Measurements from ENCODE around the gene CA6.
"Not testable (repeated sequence)": the region's sequence is repeated elsewhere in the genome, so short reads cannot be mapped to it uniquely, and the experiment has no call there.

The CA6 gene

DNA sequence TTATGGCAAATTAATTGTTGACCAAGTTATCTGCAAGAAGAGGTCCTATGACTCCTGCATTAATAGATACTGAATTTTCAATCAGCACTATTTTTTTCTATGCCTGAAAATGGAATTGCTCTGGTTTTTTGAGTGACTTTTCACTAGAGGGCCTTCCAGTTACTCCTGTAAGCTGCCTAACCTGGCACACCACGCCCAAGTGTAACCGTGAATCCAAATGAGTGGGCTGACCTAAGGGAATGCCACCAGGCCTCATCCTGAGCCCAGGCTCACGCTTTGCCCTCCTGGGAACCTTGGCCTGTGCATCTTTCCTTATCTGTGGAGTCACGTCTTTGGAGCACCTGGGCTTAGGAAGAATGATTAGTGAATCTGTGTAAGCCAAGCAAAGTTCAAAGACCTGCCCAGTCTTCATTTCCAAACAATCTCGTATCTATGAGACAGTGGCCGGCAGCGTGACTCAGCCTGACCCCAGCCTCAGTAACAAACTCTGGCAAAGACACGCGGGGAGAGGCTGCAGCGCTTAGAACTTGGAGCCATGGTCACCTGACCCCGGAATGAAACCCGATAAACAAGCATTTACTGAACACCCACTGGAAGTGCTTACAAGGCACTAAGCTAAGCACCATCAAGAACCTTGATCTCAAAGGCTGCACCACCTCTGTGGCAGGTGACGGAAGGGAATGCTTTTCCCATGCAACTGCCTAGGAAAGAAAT is 48.5 kb downstream of the CA6 start:
- H3K4me3 ChIP-seq, H3K27ac ChIP-seq: not testable (repeated sequence)

DNA sequence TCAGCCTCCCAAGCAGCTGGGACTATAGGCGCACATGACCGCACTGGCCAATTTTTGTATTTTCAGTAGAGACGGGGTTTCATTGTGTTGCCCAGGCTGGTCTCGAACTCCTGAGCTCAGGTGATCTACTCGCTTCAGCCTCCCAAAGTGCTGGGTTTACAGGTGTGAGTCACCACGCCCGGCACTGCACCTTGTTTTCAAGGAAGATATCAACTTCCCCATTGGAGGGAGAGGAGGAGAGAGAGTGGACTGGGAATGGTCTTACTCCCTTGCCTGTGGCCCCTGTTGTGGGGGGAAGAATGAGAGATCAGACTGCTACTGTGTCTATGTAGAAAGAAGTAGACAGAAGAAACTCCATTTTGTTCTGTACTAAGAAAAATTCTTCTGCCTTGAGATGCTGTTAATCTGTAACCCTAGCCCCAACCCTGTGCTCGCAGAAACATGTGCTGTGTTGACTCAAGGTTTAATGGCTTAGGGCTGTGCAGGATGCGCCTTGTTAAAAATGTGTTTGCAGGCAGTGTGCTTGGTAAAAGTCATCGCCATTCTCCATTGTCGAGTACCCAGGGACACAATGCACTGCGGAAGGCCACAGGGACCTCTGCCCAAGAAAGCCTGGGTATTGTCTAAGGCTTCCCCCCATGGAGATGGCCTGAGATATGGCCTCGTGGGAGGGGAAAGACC is 56.0 kb downstream of the CA6 start:
- not testable (repeated sequence) for H3K27ac ChIP-seq

DNA sequence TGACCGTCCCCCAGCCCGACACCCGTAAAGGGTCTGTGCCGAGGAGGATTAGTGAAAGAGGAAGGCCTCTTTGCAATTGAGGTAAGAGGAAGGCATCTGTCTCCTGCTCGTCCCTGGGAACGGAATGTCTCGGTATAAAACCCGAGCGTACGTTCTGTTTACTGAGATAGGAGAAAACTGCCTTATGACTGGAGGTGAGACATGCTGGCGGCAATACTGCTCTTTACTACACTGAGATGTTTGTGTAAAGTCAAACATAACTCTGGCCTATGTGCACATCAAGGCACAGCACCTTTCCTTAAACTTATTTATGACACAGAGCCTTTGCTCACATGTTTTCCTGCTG is 56.5 kb downstream of the CA6 start:
- H3K4me3 ChIP-seq, H3K27ac ChIP-seq: not testable (repeated sequence)

More for the DNA sequence above, 56.0 kb downstream of the CA6 start:
- H3K4me3 ChIP-seq, result not testable (repeated sequence)

DNA sequence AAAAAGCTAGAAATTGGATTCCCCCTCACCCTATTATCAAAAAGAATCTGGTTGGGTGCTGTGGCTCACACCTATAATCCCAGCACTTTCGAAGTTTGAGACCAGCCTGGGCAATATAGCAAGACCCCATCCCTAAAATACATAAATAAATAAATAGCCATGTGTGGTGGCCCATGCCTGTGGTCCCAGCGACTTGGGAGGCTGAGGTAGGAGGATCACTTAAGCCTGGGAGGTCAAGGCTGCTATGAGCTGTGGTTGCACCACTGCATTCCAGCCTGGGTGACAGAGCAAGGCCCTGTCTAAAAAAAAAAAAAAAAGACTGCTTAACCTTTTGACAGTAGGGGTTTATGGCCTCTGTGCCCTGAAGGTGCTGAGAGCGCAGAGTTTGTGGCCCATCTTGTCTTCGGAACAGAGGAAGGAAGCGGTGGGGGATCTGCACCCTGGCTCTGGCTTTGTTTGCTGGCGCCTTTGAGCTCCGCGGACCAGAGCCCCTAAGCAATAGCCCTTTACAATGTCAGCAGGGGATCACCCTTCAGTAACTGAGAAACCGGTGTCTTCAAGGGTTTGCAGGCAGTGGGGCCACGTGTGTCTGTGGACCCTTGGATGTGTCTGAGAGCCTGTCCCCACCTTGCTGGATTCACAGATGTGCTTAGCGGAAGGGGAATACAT is 58.5 kb downstream of the CA6 start:
- Histone ChIP-seq H3K27ac (no peak overlapping the region), H3K4me3 (no peak overlapping the region)

DNA sequence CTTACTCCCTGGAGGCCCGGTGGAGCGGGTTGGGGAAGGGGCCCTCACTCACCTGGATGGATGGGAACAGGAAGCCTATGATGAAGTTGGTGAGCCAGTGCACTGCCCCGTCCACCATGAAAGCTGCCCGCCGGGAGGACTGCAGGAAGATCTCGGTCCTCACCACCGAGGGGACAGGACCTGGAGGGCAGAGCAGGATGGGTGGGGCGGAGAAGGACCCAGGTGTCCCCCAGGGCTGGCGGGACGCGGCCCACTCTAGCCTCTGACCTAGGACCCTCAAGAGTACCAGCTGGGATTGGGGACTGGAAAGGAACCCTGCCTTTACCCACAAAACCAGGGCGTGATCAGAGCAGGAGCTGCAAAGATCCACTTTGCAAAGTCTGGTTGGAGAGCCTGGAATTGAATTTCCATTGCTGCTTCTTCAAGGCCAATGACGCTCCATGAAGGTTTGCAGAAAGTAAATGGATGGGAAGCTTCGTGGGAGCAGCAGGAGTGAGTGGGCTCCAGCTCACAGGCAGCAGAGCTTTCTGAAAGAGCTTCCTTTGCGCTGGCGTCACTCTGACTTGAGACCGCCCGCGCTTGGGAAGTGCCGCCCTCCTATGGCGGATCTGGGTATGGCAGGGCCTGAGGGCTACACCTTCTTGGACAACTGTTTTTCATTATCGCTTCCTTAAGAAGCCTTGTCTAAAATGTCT is 59.2 kb downstream of the CA6 start:
- Histone ChIP-seq H3K4me3 (no peak overlapping the region), H3K27ac (no peak overlapping the region)

DNA sequence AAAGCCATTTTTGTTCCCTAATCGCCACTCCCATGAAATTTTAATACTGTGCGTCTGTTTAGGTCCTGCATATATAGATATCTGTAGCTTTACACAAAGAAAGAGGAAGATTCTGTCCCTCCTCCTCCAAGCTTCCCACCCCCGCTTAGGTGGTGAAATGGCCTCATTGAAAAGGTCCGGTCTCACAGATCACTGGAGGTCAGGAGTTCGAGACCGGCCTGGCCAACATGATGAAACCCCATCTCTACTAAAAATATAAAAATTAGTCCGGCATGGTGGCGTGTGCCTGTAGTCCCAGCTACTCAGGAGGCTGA is 59.7 kb downstream of the CA6 start:
- Histone ChIP-seq H3K4me3 (no peak overlapping the region), H3K27ac (no peak overlapping the region)

DNA sequence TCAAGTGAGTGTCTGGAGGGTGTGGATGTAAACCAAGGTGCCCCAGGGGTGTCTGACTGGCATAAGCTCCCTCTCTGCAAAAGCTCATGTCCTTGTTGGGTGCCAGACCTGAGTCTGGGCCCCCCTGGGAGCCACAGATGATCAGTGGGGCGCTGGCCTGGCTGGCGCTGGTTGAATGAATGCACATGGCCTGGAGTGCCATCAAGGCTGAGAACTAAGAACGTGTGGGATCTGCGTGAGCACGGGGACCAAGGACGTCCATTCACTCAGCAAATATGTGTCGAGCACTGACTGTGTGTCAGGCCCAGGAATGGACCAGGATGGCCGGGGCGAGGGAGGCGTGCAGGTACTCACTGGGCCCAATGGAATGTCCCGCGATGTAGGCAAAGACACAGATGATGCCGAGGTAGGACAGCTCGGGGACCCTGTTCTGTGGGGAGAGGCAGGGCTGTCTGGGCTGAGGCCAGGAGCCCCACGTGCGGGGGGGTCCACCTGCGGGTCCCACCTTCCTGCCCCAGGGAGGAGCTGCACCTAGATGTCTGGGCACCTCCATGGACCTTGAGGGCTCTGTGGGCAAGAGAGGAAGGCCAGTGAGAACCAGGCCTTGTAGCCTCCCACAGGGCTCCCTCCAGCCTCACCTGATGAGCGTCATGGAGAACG is 61.4 kb downstream of the CA6 start:
- H3K4me3 ChIP-seq, result no peak overlapping the region
- no peak overlapping the region for H3K27ac ChIP-seq

DNA sequence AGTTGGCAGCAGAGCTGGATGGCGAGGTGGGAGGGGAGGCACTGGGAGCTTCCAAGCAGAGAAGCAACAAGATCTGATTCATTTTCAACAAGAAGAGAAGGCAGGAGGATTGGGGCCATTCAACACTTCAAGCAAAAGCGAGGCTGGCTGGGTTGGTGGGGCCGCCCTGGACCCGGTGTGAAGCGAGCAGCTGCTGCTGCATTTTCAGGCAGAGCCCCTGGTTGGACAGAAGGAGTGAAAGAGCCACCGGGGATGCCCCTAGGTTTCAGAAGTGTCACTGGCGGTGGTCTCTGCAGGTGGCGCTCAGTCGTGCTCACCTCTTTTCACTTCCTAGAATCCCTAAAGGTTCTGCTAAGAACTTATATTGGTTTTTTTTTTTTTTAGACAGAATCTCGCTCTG is 62.6 kb downstream of the CA6 start:
- no peak overlapping the region for H3K27ac ChIP-seq
- H3K4me3 ChIP-seq, result no peak overlapping the region

DNA sequence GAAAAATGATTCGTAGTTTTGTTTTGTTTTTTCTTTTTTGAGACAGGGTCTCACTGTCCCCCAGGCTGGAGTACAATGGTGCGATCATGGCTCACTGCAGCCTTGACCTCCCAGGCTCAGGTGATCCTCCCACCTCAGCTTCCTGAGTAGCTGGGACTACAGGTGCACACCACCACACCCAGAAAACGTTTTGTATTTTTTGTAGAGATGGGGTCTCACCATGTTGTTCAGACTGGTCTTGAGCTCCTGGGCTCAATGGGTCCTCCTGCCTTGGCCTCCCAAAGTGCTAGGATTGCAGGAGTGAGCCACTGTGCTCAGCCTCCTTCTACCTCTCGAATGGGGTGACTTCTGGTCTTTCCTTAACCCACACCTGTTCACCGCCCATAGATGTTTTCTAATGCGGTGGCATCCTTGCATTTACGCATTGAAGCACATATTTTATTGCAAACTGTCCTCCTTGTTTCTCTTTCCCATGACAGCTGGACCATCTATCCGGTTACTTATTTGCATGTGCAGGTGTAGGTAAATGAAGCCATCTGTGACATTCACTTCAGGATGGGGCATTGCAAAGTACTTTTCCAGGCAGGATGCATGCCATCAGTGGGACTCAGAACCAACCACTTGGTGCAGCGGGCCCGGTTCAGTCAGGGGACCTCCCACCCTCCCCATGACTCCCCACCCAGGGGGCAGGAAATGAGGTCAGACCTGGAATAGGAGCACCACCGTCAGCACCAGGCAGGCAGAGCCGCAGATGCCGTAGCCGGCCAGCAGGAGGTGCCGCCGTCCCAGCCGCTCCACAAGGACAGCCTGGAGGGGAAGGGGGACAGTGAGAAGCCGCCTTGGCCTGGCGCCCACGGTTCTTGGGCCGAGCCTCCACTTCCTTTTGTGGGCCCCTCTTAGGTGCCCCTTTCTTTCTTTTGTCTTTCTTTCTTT is 64.0 kb downstream of the CA6 start:
- Histone ChIP-seq H3K4me3 (no peak overlapping the region), H3K27ac (no peak overlapping the region)

DNA sequence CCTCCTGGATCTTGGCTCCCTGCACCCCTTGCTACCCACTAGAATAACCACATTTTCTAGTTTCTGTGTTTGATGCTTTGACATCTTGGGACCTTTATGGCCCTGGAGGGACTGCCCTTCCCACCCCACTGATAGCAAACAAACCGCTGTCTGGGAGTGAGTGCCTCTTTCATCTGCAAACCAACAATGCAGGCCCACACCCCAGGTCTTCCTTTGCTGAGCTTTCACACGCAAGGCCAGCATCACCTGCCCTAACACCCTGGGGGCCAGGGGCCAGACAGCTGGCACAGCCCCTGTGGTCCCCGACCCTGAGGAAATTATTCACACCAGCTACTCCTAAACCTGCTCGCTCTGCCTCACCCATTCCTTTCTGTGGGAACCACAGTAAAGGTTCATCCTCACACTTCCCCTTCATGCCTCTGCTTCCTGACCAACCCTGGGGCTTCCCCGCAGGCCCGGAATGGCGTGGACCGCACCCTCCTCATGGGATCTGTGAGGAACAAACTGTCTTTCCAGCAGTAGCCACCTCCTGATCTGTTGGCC is 65.2 kb downstream of the CA6 start:
- H3K4me3 ChIP-seq, result no peak overlapping the region
- H3K27ac ChIP-seq, result peak overlapping the region in 1 of 21 experiments; percentile 35

DNA sequence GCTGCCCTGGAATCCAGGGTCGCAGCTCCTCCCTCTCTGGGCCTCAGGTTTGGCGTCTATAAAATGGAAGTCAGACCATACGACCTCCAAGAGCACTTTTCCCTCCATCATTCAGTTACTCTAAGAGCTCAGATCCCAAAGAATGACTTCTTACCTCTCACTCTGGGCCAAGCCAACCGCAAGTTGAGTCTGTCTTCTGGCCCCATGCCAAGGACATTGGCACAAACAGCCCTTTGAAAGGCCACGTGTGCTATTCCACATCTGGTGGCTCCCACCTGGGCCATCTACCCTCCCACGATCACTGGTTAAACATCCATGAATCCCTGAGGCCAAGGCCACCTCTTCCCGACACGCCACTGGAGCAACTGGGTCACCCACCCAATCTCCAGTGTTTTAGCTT is 68.2 kb downstream of the CA6 start:
- no peak overlapping the region for H3K4me3 ChIP-seq
- H3K27ac ChIP-seq, result no peak overlapping the region

DNA sequence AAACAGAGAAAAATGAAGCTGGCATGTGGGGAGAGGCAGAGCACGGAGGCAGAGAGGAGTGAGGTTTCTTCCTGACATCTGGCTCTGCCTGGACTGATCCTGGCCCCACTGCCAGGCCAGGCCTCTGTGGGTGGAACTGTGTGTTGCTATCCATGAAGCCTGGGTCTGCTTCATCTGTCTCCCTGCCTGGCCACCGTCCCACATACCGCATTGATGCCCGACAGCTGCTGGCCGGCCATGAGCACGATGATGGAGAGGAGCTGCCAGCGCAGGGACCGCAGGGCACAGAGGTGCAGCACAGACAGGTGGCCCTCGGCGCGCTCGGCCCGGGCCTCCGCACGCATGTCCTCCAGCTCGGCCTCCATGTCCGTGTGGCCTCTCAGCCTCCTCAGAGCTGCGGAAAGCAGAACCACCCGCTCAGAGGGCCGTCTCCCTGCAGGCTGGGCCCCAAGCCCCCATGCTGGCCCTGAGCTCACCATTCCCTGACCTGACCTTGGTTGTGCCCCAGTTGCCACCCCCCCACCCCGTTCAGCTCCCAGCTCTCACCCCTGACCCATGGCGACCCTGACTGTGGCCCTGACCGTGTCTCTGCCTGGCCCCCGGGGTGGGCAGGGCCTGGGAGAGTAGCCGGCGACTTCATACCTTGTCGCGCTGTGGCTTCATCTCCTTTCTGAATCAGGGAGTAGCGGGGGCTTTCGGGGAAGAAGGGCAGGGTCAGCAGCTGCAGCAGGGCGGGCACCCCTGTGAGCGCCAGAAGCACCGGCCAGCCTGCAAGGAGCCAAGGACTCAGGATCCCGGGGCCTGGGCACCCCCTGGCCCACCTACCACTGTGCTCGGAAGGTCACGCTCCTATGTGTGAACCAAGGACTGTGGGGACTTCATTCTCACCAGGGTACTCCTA is 69.1 kb downstream of the CA6 start:
- no peak overlapping the region for H3K4me3 ChIP-seq

DNA sequence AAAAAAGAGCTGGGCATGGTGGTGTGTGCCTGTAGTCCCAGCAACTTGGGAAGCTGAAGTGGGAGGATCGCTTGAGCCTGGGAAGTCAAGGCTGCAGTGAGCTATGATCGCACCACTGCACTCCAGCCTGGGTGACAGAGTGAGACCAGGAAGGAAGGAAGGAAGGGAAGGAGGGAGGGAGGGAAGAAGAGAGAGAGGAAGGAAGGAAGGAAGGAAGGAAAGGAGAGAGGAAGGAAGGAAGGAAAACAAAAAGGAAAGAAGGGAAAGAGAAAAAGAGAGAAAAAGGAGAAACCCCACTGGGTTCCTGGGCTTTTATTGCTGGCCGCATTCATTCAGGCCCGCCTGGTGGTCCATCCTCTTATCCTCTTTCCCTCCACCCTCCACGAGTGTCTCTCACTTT is 70.8 kb downstream of the CA6 start:
- H3K4me3 ChIP-seq, result no peak overlapping the region
- no peak overlapping the region for H3K27ac ChIP-seq

More for the DNA sequence above, 69.1 kb downstream of the CA6 start:
- H3K27ac ChIP-seq, result no peak overlapping the region

DNA sequence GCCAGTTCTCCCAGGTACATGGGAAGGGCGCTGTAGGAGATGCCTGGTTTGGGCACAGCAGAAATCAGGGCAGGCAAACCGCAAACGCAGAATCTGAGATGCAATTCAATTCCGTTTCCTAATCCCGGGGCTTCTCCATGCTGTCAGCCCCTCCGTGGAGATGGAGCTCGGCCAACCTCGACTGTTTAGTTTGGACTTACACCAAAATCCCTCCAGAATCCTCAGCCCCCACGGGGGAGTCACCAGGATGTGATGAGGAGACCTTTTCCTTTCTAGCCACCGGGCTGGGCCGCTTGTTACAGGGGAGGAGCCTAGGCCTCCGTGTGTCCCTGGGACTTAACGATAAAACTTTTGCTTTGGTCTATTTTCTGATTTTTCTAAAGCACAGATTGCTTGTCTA is 72.7 kb downstream of the CA6 start:
- H3K27ac ChIP-seq, result no peak overlapping the region
- no peak overlapping the region for H3K4me3 ChIP-seq

DNA sequence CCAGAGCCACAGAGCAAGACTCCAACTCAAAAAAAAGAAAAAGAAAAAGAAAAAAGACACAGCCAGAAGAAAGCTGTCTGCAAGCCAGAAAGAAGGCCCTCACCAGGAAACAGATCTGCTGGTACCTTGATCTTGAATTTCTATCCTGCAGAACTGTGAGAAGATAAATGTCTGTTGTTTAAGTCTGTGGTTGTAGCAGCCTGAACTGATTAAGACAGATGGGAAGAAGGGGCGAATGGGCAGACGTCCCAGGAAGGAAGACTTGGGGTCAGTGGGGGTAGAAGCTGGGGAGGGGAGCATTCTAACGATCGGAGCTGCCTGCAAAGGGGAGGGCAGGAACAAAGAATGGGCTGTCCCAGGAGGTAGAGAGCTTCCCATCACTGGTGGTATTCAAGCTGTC is 74.2 kb downstream of the CA6 start:
- H3K4me3 ChIP-seq, result no peak overlapping the region
- H3K27ac ChIP-seq, result no peak overlapping the region

DNA sequence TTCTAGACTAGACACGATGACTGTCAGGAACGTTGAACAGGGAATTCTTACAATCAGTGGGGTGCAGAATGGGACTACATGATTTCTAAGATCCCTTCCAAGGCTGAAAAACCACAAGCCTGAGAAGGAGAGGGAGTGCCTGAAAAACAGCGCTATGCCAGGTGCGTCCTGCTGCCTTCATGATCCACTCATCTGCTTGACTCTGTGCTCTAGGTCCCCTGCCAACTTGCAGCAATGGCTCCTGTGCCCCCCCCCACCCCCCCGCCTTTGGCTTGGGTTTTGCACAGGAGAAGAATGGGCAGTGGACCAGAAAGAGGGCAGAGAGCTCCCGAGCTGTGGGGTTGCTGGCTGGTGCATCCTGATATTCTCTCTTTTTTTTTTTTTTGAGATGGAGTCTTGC is 74.6 kb downstream of the CA6 start:
- no peak overlapping the region for H3K4me3 ChIP-seq
- no peak overlapping the region for H3K27ac ChIP-seq

DNA sequence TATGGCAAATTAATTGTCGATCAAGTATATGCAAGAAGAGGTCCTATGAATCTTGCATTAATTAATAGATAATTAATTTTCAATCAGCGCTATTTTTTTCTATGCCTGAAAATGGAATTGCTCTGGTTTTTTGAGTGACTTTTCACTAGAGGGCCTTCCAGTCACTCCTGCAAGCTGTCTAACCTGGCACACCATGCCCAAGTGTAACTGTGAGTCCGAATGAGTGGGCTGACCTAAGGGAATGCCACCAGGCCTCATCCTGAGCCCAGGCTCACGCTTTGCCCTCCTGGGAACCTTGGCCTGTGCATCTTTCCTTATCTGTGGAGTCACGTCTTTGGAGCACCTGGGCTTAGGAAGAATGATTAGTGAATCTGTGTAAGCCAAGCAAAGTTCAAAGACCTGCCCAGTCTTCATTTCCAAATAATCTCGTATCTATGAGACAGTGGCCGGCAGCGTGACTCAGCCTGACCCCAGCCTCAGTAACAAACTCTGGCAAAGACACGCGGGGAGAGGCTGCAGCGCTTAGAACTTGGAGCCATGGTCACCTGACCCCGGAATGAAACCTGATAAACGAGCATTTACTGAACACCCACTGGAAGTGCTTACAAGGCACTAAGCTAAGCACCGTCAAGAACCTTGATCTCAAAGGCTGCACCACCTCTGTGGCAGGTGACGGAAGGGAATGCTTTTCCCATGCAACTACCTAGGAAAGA is 76.5 kb downstream of the CA6 start:
- H3K27ac ChIP-seq, H3K4me3 ChIP-seq: not testable (repeated sequence)
